ENCODE data around the gene SLC6A9.

SLC6A9 gene

DNA sequence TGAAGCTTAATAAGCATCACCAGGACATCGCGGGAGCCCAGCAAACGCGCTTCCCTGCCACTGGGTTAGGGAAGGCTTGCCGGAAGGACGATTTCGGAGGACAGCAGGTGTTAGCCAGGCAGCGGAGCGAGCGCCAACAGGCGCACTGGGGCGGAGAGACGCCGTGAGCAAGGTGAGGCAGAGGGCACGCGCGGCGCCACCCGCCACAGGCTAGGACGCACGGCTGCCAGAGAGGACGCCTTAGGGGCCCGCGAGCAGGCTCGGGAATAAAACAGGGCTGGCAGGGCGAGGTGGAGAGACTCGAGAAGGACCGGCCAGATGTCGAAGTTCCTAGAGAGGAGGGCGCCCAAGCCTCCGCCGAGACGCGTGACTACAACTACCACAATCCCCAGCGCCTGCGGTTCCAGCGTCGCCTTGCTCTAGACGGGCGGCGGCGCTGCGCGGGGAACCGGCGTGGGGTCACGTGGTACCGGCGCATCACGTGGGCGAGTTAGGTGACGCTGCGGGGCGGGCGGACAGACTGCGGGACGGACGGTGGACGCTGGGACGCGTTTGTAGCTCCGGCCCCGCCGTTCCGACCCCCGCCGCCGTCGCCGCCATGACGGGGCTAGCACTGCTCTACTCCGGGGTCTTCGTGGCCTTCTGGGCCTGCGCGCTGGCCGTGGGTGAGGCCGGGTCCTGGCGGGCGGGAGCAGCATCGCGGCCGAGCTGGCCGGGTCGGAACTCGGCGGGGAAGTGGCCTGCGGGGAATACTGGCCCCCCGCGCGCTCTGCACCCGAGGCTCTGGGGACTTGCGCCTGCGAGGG lies 56.6 kb downstream of the SLC6A9 start, which contains the start of gene ATP6V0B:
ATP6V0B (plus strand) TSS at position 518 of the 806 bp plus-strand sequence; CDS start at position 599, 81 bp downstream.
- H3K27ac ChIP-seq (ENCODE audit: low read length, poor library complexity, severe bottlenecking): peak within 1 kb of the TSS; percentile 27
- H3K27me3 ChIP-seq (ENCODE audit: control insufficient read depth in 1 of 2, insufficient read depth in 1 of 2, low read length in 2 of 2): no peaks in the 10 kb centered on the region
- DNase-seq: peak; percentile 94
- no peak within 1 kb of the TSS for H2AK5ac ChIP-seq (ENCODE audit: low read length, severe bottlenecking)
- peak within 1 kb of the TSS; percentile 7 to 85 for H3K4ac ChIP-seq (ENCODE audit: low read depth in 1 of 2, low read length in 2 of 2)
- H3K23ac ChIP-seq (ENCODE audit: low read length in 2 of 2): peak within 1 kb of the TSS in 1 of 2 experiments; percentile 99
- peak within 1 kb of the TSS; percentile 35 for H2BK5ac ChIP-seq (ENCODE audit: low read depth, low read length, poor library complexity, severe bottlenecking)
- peak within 1 kb of the TSS; percentile 98 for H3K4me2 ChIP-seq (ENCODE audit: low read length, poor library complexity, severe bottlenecking)
- H3K36me3 ChIP-seq (ENCODE audit: control insufficient read depth in 1 of 2, insufficient read depth in 2 of 2, low read depth in 1 of 2, low read length in 2 of 2): peaks cover 46 to 50% of the 10 kb centered on the region in 2 experiments
- H3K9me3 ChIP-seq (ENCODE audit: control insufficient read depth, low read length): no peaks in the 10 kb centered on the region
- H4K8ac ChIP-seq (ENCODE audit: low read length): peak within 1 kb of the TSS; percentile 87
- H3K4me3 ChIP-seq (ENCODE audit: insufficient read depth in 1 of 2, low read depth in 1 of 2, low read length in 2 of 2): peak within 1 kb of the TSS; percentile 97 to 98
- H3K14ac ChIP-seq (ENCODE audit: low read length in 2 of 2): peak within 1 kb of the TSS in 1 of 2 experiments; percentile 92
- peak within 1 kb of the TSS; percentile 97 for H2AFZ ChIP-seq (ENCODE audit: low read depth, low read length)
- H3K9ac ChIP-seq (ENCODE audit: low read length): peak within 1 kb of the TSS; percentile 96
- peak within 1 kb of the TSS; percentile 39 for H2BK15ac ChIP-seq (ENCODE audit: low read depth, poor library complexity, severe bottlenecking)
- H3K79me1 ChIP-seq (replicated peaks; ENCODE audit: low read length, poor library complexity, severe bottlenecking): peaks cover 46% of the 10 kb centered on the region
- under 1% methylated on average over 74 of the region's 93 CpGs for WGBS
- peak within 1 kb of the TSS; percentile 74 for H2BK120ac ChIP-seq (ENCODE audit: low read depth, low read length)
- peak within 1 kb of the TSS; percentile 85 to 94 for H3K18ac ChIP-seq (ENCODE audit: low read depth in 1 of 2, low read length in 2 of 2)
- H4K91ac ChIP-seq (ENCODE audit: low read length): peak within 1 kb of the TSS; percentile 92
- H3K4me1 ChIP-seq (ENCODE audit: control insufficient read depth, insufficient read depth, low read depth, low read length): peaks cover 41% of the 10 kb centered on the region
- H2BK12ac ChIP-seq (ENCODE audit: low read length in 2 of 2): peak within 1 kb of the TSS in 1 of 2 experiments; percentile 33

DNA sequence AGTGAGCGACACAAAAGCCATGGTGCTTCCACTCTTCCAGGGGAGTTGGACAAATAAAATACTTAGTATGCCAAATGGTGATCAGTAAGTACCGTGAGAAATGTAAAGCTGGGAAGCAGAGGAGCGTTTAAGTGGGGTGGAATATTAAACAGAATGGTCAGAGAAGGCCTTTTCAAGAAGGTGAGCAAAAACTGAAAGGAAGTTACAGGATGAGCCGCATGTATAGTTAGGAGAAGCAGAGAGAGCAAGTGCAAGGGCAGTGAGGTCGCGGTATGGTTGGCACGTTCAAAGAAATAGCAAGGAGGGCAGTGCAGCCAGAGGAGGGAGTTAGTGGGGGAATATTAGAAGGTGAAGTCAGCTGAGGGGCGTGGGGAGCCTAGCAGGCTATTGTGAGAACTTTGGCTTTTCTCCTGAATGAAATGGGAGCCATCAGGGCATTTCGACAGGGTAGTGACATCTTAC lies 57.2 kb downstream of the SLC6A9 start:
- Histone ChIP-seq H2AK5ac (ENCODE audit: low read length, severe bottlenecking) (no peak overlapping the region), H3K4ac (ENCODE audit: low read depth in 1 of 2, low read length in 2 of 2) (peak overlapping the region; percentile 7 to 83), H4K8ac (ENCODE audit: low read length) (peak overlapping the region; percentile 63), H3K79me1 (replicated peaks; ENCODE audit: low read length, poor library complexity, severe bottlenecking) (peaks cover 46% of the 10 kb centered on the region), H3K14ac (ENCODE audit: low read length in 2 of 2) (no peak overlapping the region), H2BK5ac (ENCODE audit: low read depth, low read length, poor library complexity, severe bottlenecking) (no peak overlapping the region), H3K27me3 (ENCODE audit: control insufficient read depth in 1 of 2, insufficient read depth in 1 of 2, low read length in 2 of 2) (no peaks in the 10 kb centered on the region), H4K91ac (ENCODE audit: low read length) (no peak overlapping the region), H3K9me3 (ENCODE audit: control insufficient read depth, low read length) (no peaks in the 10 kb centered on the region), H3K4me2 (ENCODE audit: low read length, poor library complexity, severe bottlenecking) (peak overlapping the region; percentile 98), H3K36me3 (ENCODE audit: control insufficient read depth in 1 of 2, insufficient read depth in 2 of 2, low read depth in 1 of 2, low read length in 2 of 2) (peaks cover 46 to 50% of the 10 kb centered on the region in 2 experiments), H2BK15ac (ENCODE audit: low read depth, poor library complexity, severe bottlenecking) (no peak overlapping the region), H3K23ac (ENCODE audit: low read length in 2 of 2) (no peak overlapping the region), H3K9ac (ENCODE audit: low read length) (peak overlapping the region; percentile 96), H3K4me3 (ENCODE audit: insufficient read depth in 1 of 2, low read depth in 1 of 2, low read length in 2 of 2) (peak overlapping the region; percentile 97 to 98), H3K27ac (ENCODE audit: low read length, poor library complexity, severe bottlenecking) (no peak overlapping the region), H2AFZ (ENCODE audit: low read depth, low read length) (peak overlapping the region; percentile 80), H3K18ac (ENCODE audit: low read depth in 1 of 2, low read length in 2 of 2) (no peak overlapping the region), H3K4me1 (ENCODE audit: control insufficient read depth, insufficient read depth, low read depth, low read length) (peaks cover 40% of the 10 kb centered on the region), H2BK12ac (ENCODE audit: low read length in 2 of 2) (no peak overlapping the region), H2BK120ac (ENCODE audit: low read depth, low read length) (no peak overlapping the region)
- 46% methylated on average over 9 of the region's 9 CpGs for WGBS
- DNase-seq: no peak

DNA sequence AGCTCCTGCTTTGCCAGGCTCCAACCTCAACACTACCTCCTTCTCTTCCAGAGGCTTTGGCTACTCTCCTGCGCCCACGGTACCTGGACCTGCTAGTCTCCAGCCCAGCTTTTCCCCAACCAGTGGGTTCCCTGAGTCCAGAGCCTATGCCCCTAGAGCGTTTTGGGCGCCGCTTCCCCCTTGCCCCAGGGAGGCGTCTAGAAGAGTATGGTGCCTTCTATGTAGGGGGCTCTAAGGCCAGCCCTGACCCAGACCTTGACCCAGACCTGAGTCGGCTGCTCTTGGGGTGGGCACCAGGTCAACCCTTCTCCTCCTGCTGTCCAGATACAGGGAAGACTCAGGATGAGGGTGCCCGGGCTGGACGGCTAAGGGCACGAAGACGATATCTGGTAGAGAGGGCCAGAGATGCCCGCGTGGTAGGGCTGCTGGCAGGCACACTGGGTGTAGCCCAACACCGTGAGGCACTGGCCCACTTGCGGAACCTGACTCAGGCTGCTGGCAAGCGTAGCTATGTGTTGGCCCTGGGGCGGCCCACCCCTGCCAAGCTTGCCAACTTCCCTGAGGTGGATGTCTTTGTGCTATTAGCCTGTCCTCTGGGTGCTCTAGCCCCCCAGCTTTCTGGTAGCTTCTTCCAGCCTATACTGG lies 59.8 kb downstream of the SLC6A9 start:
- 98% methylated on average over 15 of the region's 17 CpGs for WGBS
- H3K4me2 ChIP-seq (ENCODE audit: low read length, poor library complexity, severe bottlenecking): no peak overlapping the region
- H2BK5ac ChIP-seq (ENCODE audit: low read depth, low read length, poor library complexity, severe bottlenecking): no peak overlapping the region
- no peak overlapping the region for H3K27ac ChIP-seq (ENCODE audit: low read length, poor library complexity, severe bottlenecking)
- H2AK5ac ChIP-seq (ENCODE audit: low read length, severe bottlenecking): no peak overlapping the region
- H3K23ac ChIP-seq (ENCODE audit: low read length in 2 of 2): no peak overlapping the region
- no peak overlapping the region for H3K14ac ChIP-seq (ENCODE audit: low read length in 2 of 2)
- peaks cover 26% of the 10 kb centered on the region for H3K79me1 ChIP-seq (replicated peaks; ENCODE audit: low read length, poor library complexity, severe bottlenecking)
- no peak overlapping the region for H2BK120ac ChIP-seq (ENCODE audit: low read depth, low read length)
- peaks cover 21% of the 10 kb centered on the region for H3K4me1 ChIP-seq (ENCODE audit: control insufficient read depth, insufficient read depth, low read depth, low read length)
- H3K4me3 ChIP-seq (ENCODE audit: insufficient read depth in 1 of 2, low read depth in 1 of 2, low read length in 2 of 2): peak overlapping the region in 1 of 2 experiments; percentile 100
- no peak overlapping the region for H3K18ac ChIP-seq (ENCODE audit: low read depth in 1 of 2, low read length in 2 of 2)
- H3K9ac ChIP-seq (ENCODE audit: low read length): no peak overlapping the region
- no peak overlapping the region for H3K4ac ChIP-seq (ENCODE audit: low read depth in 1 of 2, low read length in 2 of 2)
- H4K91ac ChIP-seq (ENCODE audit: low read length): no peak overlapping the region
- H3K27me3 ChIP-seq (ENCODE audit: control insufficient read depth in 1 of 2, insufficient read depth in 1 of 2, low read length in 2 of 2): no peaks in the 10 kb centered on the region
- H2BK12ac ChIP-seq (ENCODE audit: low read length in 2 of 2): no peak overlapping the region
- peaks cover 42 to 44% of the 10 kb centered on the region in 2 experiments for H3K36me3 ChIP-seq (ENCODE audit: control insufficient read depth in 1 of 2, insufficient read depth in 2 of 2, low read depth in 1 of 2, low read length in 2 of 2)
- H2AFZ ChIP-seq (ENCODE audit: low read depth, low read length): no peak overlapping the region
- H4K8ac ChIP-seq (ENCODE audit: low read length): no peak overlapping the region
- H3K9me3 ChIP-seq (ENCODE audit: control insufficient read depth, low read length): no peaks in the 10 kb centered on the region
- no peak overlapping the region for H2BK15ac ChIP-seq (ENCODE audit: low read depth, poor library complexity, severe bottlenecking)
- no peak for DNase-seq

DNA sequence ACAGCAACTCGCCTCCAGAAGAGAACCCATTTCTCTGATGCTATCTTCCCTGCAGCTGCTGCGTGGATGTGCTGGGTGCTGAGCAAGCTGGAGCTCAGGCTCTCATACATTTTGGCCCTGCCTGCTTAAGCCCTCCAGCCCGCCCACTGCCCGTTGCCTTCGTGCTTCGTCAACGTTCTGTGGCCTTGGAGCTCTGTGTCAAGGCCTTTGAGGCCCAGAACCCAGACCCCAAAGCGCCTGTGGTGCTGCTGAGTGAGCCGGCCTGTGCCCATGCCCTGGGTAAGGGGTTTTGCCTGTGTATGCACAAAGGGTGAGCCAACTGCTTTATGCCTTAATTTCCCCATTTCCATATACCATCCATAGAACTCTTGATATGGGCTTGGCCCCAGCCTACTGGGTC lies 60.4 kb downstream of the SLC6A9 start:
- Histone ChIP-seq H3K27me3 (ENCODE audit: control insufficient read depth in 1 of 2, insufficient read depth in 1 of 2, low read length in 2 of 2) (no peaks in the 10 kb centered on the region), H3K4me2 (ENCODE audit: low read length, poor library complexity, severe bottlenecking) (no peak overlapping the region), H3K79me1 (replicated peaks; ENCODE audit: low read length, poor library complexity, severe bottlenecking) (peaks cover 22% of the 10 kb centered on the region), H4K91ac (ENCODE audit: low read length) (no peak overlapping the region), H3K4ac (ENCODE audit: low read depth in 1 of 2, low read length in 2 of 2) (no peak overlapping the region), H3K18ac (ENCODE audit: low read depth in 1 of 2, low read length in 2 of 2) (no peak overlapping the region), H2BK5ac (ENCODE audit: low read depth, low read length, poor library complexity, severe bottlenecking) (no peak overlapping the region), H2BK15ac (ENCODE audit: low read depth, poor library complexity, severe bottlenecking) (no peak overlapping the region), H2AK5ac (ENCODE audit: low read length, severe bottlenecking) (no peak overlapping the region), H3K36me3 (ENCODE audit: control insufficient read depth in 1 of 2, insufficient read depth in 2 of 2, low read depth in 1 of 2, low read length in 2 of 2) (peaks cover 42 to 43% of the 10 kb centered on the region in 2 experiments), H3K9ac (ENCODE audit: low read length) (peak overlapping the region; percentile 92), H4K8ac (ENCODE audit: low read length) (no peak overlapping the region), H3K9me3 (ENCODE audit: control insufficient read depth, low read length) (no peaks in the 10 kb centered on the region), H3K4me3 (ENCODE audit: insufficient read depth in 1 of 2, low read depth in 1 of 2, low read length in 2 of 2) (peak overlapping the region in 1 of 2 experiments; percentile 100), H3K14ac (ENCODE audit: low read length in 2 of 2) (no peak overlapping the region), H3K23ac (ENCODE audit: low read length in 2 of 2) (no peak overlapping the region), H2BK12ac (ENCODE audit: low read length in 2 of 2) (no peak overlapping the region), H2BK120ac (ENCODE audit: low read depth, low read length) (no peak overlapping the region), H3K4me1 (ENCODE audit: control insufficient read depth, insufficient read depth, low read depth, low read length) (peaks cover 15% of the 10 kb centered on the region), H3K27ac (ENCODE audit: low read length, poor library complexity, severe bottlenecking) (no peak overlapping the region), H2AFZ (ENCODE audit: low read depth, low read length) (no peak overlapping the region)
- WGBS: 89% methylated on average over 9 of the region's 9 CpGs
- no peak for DNase-seq

Measured in mesenchymal stem cell (in vitro differentiated cells and primary cell).